ENCODE data around the gene PHEX. TPM values are rescaled to one million over a fixed set of nuclear protein-coding genes. Genes with fewer than 3 reads are reported as not detected.
A peak's percentile ranks its signal among the peaks of the same experiment; 100 is the strongest.

The PHEX gene
- total RNA-seq, 1 experiment from 2014 or later: 0.27 TPM

DNA sequence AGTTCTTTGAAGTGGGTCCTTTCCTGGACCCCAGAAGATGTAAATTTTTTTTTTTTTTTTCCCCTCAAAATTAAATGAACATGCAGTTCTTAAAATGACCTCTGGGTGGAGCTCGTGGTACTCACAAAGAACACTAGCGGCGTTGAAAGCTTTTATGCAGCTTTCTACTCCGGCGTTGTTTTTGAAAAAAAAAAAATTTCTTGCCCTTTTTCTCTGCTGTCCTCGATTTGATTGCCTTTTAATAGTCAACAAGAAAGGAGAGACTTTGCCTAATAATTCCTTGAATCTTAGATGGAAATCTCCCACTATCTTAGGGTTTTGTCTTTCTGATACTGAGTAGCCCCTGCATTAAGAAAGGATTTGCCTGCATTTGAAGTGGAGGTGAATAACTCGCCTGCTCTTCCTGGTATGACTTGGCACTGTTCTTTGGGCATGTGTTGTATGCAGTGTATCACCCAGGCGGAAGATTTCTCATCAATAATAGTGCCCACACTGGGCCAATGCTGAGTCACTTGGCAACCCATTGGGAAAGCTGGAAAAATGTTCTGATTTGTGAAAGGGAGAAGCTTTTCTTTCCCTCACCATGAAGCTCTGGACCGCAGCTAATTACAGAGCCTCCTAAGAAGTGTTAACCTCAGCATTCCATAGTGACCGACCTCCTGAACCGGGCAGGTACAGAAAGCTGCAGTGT lies 104.0 kb downstream of the PHEX start:
- no peak overlapping the region for H3K4me3 ChIP-seq (replicated peaks in 1 of 2; ENCODE audit: low read depth in 1 of 2, low read length in 2 of 2)
- ChIA-PET POLR2A (no interaction called here), RAD21 (ENCODE audit: low non-redundant PET in 1 of 2, low total read pairs in 2 of 2, uncharacterized antibody in 2 of 2, unreplicated experiment in 2 of 2) (interaction anchor here (0.7 to 1.7 kb wide), 2 partner anchors 151 to 1182 kb away, joined by 3 to 4 read pairs; no protein-coding TSS in a partner anchor), CTCF (interaction anchor here (0.6 to 1.9 kb wide), 9 partner anchors 56 to 1182 kb away, joined by 3 to 9 read pairs (median 4); no protein-coding TSS in a partner anchor)
- BruUV-seq (replicated peaks): no TSS peak
- no peak overlapping the region for H2AFZ ChIP-seq (ENCODE audit: low read depth, low read length, poor library complexity, severe bottlenecking)
- H3K9me2 ChIP-seq (ENCODE audit: insufficient read depth): no peaks in the 10 kb centered on the region
- TF ChIP-seq FOSL1 (IDR thresholded peaks at IDR 0.05; ENCODE audit: low read depth) (peak; percentile 30; the same call in 1 of the 2 replicates), ZNF274 (IDR thresholded peaks at IDR 0.05; ENCODE audit: low read depth, low read length) (no peak), CBX3 (IDR thresholded peaks at IDR 0.05; ENCODE audit: low read depth) (0 out of 2 replicates have a peak, but pooled peaks have one; percentile 46), SIN3A (IDR thresholded peaks at IDR 0.05; ENCODE audit: low read depth) (peak; percentile 24; the same call in 1 of the 2 replicates), CEBPB (IDR thresholded peaks at IDR 0.05; ENCODE audit: low read depth) (peak; percentile 20; the same call in 1 of the 2 replicates), SP1 (IDR thresholded peaks at IDR 0.05; ENCODE audit: low read depth) (0 out of 2 replicates have a peak, but pooled peaks have one; percentile 4), RAD21 (IDR thresholded peaks at IDR 0.05; ENCODE audit: low read depth) (peak; percentile 63), JUND (IDR thresholded peaks at IDR 0.05) (peak; percentile 45)
- TF ChIP-seq, protein P1, sequence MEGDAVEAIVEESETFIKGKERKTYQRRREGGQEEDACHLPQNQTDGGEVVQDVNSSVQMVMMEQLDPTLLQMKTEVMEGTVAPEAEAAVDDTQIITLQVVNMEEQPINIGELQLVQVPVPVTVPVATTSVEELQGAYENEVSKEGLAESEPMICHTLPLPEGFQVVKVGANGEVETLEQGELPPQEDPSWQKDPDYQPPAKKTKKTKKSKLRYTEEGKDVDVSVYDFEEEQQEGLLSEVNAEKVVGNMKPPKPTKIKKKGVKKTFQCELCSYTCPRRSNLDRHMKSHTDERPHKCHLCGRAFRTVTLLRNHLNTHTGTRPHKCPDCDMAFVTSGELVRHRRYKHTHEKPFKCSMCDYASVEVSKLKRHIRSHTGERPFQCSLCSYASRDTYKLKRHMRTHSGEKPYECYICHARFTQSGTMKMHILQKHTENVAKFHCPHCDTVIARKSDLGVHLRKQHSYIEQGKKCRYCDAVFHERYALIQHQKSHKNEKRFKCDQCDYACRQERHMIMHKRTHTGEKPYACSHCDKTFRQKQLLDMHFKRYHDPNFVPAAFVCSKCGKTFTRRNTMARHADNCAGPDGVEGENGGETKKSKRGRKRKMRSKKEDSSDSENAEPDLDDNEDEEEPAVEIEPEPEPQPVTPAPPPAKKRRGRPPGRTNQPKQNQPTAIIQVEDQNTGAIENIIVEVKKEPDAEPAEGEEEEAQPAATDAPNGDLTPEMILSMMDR (IDR thresholded peaks at IDR 0.05 in 2 of 3, conservative IDR thresholded peaks at IDR 0.05 in 1 of 3; ENCODE audit: borderline replicate concordance in 1 of 3, insufficient read depth in 1 of 3, low read depth in 2 of 3, low read length in 2 of 3): peak; percentile 34 to 59 (median 40); a peak in 4 of 6 replicates
- TF ChIP-seq, protein P2, sequence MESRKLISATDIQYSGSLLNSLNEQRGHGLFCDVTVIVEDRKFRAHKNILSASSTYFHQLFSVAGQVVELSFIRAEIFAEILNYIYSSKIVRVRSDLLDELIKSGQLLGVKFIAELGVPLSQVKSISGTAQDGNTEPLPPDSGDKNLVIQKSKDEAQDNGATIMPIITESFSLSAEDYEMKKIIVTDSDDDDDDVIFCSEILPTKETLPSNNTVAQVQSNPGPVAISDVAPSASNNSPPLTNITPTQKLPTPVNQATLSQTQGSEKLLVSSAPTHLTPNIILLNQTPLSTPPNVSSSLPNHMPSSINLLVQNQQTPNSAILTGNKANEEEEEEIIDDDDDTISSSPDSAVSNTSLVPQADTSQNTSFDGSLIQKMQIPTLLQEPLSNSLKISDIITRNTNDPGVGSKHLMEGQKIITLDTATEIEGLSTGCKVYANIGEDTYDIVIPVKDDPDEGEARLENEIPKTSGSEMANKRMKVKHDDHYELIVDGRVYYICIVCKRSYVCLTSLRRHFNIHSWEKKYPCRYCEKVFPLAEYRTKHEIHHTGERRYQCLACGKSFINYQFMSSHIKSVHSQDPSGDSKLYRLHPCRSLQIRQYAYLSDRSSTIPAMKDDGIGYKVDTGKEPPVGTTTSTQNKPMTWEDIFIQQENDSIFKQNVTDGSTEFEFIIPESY (IDR thresholded peaks at IDR 0.05; ENCODE audit: extremely low read depth, insufficient replicate concordance, low read length): no peak
- TF ChIP-seq, protein P3, sequence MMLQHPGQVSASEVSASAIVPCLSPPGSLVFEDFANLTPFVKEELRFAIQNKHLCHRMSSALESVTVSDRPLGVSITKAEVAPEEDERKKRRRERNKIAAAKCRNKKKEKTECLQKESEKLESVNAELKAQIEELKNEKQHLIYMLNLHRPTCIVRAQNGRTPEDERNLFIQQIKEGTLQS (IDR thresholded peaks at IDR 0.05): no peak
- intact Hi-C loops (cut with micrococcal nuclease): loop anchor here (5.0 to 10.0 kb wide), 4 partner anchors 396 to 1416 kb away; no protein-coding TSS in a partner anchor
- no peaks in the 10 kb centered on the region for H3K79me2 ChIP-seq (ENCODE audit: insufficient read depth, low read length)
- H3K4me2 ChIP-seq (ENCODE audit: low read length): peak overlapping the region; percentile 45
- H3K36me3 ChIP-seq (ENCODE audit: control insufficient read depth in 1 of 2, insufficient read depth in 2 of 2, low read length in 2 of 2): no peaks in the 10 kb centered on the region
- DNase-seq (ENCODE audit: low read depth, low spot score) (peak; percentile 16), ATAC-seq (peak; percentile 36; the same call in 1 of the 2 replicates)
- no peaks in the 10 kb centered on the region for H4K20me1 ChIP-seq (ENCODE audit: insufficient read depth)
- peaks cover 0 to 18% of the 10 kb centered on the region in 2 experiments; a peak in 2 of 4 replicates for H3K4me1 ChIP-seq (ENCODE audit: control insufficient read depth in 1 of 2, insufficient read depth in 2 of 2, low read length in 2 of 2)
- H3K27me3 ChIP-seq (ENCODE audit: insufficient read depth, low read length): no peaks in the 10 kb centered on the region
- H3K9ac ChIP-seq (ENCODE audit: low read length): no peak overlapping the region
- H3K27ac ChIP-seq (ENCODE audit: low read depth, low read length): peak overlapping the region; percentile 39; the same call in 1 of the 2 replicates
- no peaks in the 10 kb centered on the region for H3K9me3 ChIP-seq (ENCODE audit: control insufficient read depth in 1 of 2, insufficient read depth in 1 of 2, low read depth in 1 of 2, low read length in 2 of 2)

All from HCT116 (cell line).